GM18907 (cell line): Measurements from ENCODE around the gene TNRC6C.
"Not testable (repeated sequence)": the region's sequence is repeated elsewhere in the genome, so short reads cannot be mapped to it uniquely, and the experiment has no call there.

Experiments
- ATAC-seq: cut with Tn5 transposase; IDR thresholded peaks from one replicate; pipeline ENCODE4 v1.9.1; 2021; ENCODE audit warnings: mild to moderate bottlenecking, moderate library complexity; ENCODE audit not compliant: unreplicated experiment

TNRC6C gene

GRCh38 chr17:78133971-78134898, 175.7 kb downstream of the TNRC6C start:
- no peak for ATAC-seq

- no peak for ATAC-seq
These were observed 176.4 kb downstream of the TNRC6C start for GRCh38 chr17:78134899-78135385.

- ATAC-seq, result no peak
These were observed 177.5 kb downstream of the TNRC6C start for GRCh38 chr17:78135858-78136500.

GRCh38 chr17:78137392-78138203, 179.1 kb downstream of the TNRC6C start:
- ATAC-seq, result no peak

- no peak for ATAC-seq
These were observed 179.9 kb downstream of the TNRC6C start for GRCh38 chr17:78138204-78139060.

- ATAC-seq, result not testable (repeated sequence)
These were observed 181.3 kb downstream of the TNRC6C start for GRCh38 chr17:78139861-78140168.

- ATAC-seq, result peak; percentile 70
These were observed 181.9 kb downstream of the TNRC6C start for GRCh38 chr17:78140169-78141051.

GRCh38 chr17:78141437-78142118, 183.1 kb downstream of the TNRC6C start:
- no peak for ATAC-seq

GRCh38 chr17:78142119-78142861, 183.8 kb downstream of the TNRC6C start:
- ATAC-seq, result no peak

GRCh38 chr17:78143214-78144146, 185.0 kb downstream of the TNRC6C start:
- ATAC-seq, result no peak

- ATAC-seq, result no peak
These were observed 185.7 kb downstream of the TNRC6C start for GRCh38 chr17:78144147-78144719.

- no peak for ATAC-seq
These were observed 186.5 kb downstream of the TNRC6C start for GRCh38 chr17:78144736-78145641.

GRCh38 chr17:78146471-78146869, 188.0 kb downstream of the TNRC6C start:
- no peak for ATAC-seq

GRCh38 chr17:78146881-78147280, 188.4 kb downstream of the TNRC6C start:
- no peak for ATAC-seq

- peak; percentile 43 for ATAC-seq
These were observed 189.0 kb downstream of the TNRC6C start for GRCh38 chr17:78147315-78147998.
